K562 (cell line): Measurements from ENCODE around the gene ACLY. TPM values are rescaled to one million over a fixed set of nuclear protein-coding genes. Genes with fewer than 3 reads are reported as not detected.

Experiments used
- ATAC-seq: fragments of 200-7000 bp; cut with Tn5 transposase; 3 replicates; pipeline ENCODE4 v1.9.1; 2020; ENCODE audit warnings: moderate library complexity
- BruUV-seq: library from RNA; stranded (reverse); fragments of 400-500 nt; replicated peaks from 2 replicates; lab custom pipeline; 2021; lab: Mats Ljungman, UMichigan
- CTCF ChIA-PET: fragments of 300-600 bp; formaldehyde crosslinking; extraction: SDS; loops from one replicate; lab custom pipeline; 2021; ENCODE audit warnings: low intra/inter-chr PET ratio; lab: Yijun Ruan, JAX
- POLR2A ChIA-PET: fragments of 300-600, 350-650 bp; sonication (Branson Sonifier 250); formaldehyde crosslinking; extraction: SDS; loops from one replicate; lab custom pipeline; 2021; ENCODE audit warnings: antibody characterized with exemption, inconsistent platforms; lab: Yijun Ruan, JAX
- DNase-seq, 4 experiments: peaks; one replicate each; pipeline versions ENCODE4 v3.0.0 to v3.0.0-alpha.2; 2011 to 2018; ENCODE audit warnings: low spot score in 3 of 4, mixed read lengths in 3 of 4; ENCODE audit errors: extremely low read depth in 1 of 4
- FAIRE-seq: peaks from 2 replicates; lab custom pipeline; 2011; peaks lifted over from hg19 to GRCh38; lab: Jason Lieb, UNC
- H2AFZ ChIP-seq: 2 replicates; pipeline ENCODE4 v1.6.0; 2011; ENCODE audit warnings: low read depth, low read length, control low read depth, inconsistent platforms
- H3K27ac ChIP-seq: fragments of 200-600 bp; 3 replicates; pipeline ENCODE4 v1.8.0; 2011; ENCODE audit warnings: low read depth, mild to moderate bottlenecking, control low read depth, inconsistent platforms, low read length, moderate library complexity, mixed read lengths; ENCODE audit errors: extremely low read depth
- H3K27me3 ChIP-seq, 2 experiments: fragments of 300-600 bp in 1 of 2; 2 replicates in 1 of 2; 3 replicates in 1 of 2; pipeline versions ENCODE4 v1.6.0 to v1.8.0; 2011; ENCODE audit warnings: inconsistent platforms in 2 of 2, low read length in 2 of 2, mild to moderate bottlenecking in 1 of 2, mixed read lengths in 1 of 2, moderate library complexity in 1 of 2; ENCODE audit not compliant: control insufficient read depth in 2 of 2, insufficient read depth in 2 of 2
- H3K36me3 ChIP-seq: fragments of 300-600 bp; 3 replicates; pipeline ENCODE4 v1.8.0; 2011; ENCODE audit warnings: mild to moderate bottlenecking, low read length, inconsistent platforms; ENCODE audit not compliant: control insufficient read depth, insufficient read depth
- H3K4me1 ChIP-seq, 2 experiments: fragments of 200-600 bp in 1 of 2; replicated peaks in 1 of 2; 2 replicates in 1 of 2; 3 replicates in 1 of 2; pipeline versions ENCODE4 v1.5.1 to v1.8.0; 2011; ENCODE audit warnings: inconsistent platforms in 2 of 2, low read length in 2 of 2, mild to moderate bottlenecking in 1 of 2, mixed read lengths in 1 of 2, moderate library complexity in 1 of 2; ENCODE audit not compliant: control insufficient read depth in 2 of 2, insufficient read depth in 2 of 2
- H3K4me2 ChIP-seq: 2 replicates; pipeline ENCODE4 v1.6.1; 2011; ENCODE audit warnings: low read length, control low read depth, inconsistent platforms, mixed read lengths; ENCODE audit not compliant: insufficient read depth
- H3K4me3 ChIP-seq: fragments of 200-600 bp; sonication (generic), shearing (Covaris generic); 2 replicates; pipeline ENCODE4 v1.5.1; 2016; ENCODE audit warnings: control low read depth, inconsistent platforms
- H3K79me2 ChIP-seq: fragments of 200-600 bp; 3 replicates; pipeline ENCODE4 v1.8.0; 2011; ENCODE audit warnings: low read length, inconsistent platforms; ENCODE audit not compliant: control insufficient read depth, insufficient read depth
- H3K9ac ChIP-seq, 2 experiments: 2 replicates each; pipeline versions ENCODE4 v1.6.0 to v1.6.1; 2011; ENCODE audit warnings: low read depth in 2 of 2, low read length in 2 of 2, control low read depth in 1 of 2, inconsistent platforms in 1 of 2, mild to moderate bottlenecking in 1 of 2, mixed read lengths in 1 of 2; ENCODE audit not compliant: insufficient read depth in 1 of 2
- H3K9me1 ChIP-seq: one replicate; pipeline ENCODE4 v1.6.0; 2011; ENCODE audit warnings: inconsistent platforms, mild to moderate bottlenecking, low read length, moderate library complexity; ENCODE audit not compliant: control insufficient read depth, insufficient read depth
- H3K9me3 ChIP-seq: replicated peaks from 2 replicates; pipeline ENCODE4 v1.5.1; 2011; ENCODE audit warnings: low read depth, low read length, inconsistent platforms; ENCODE audit not compliant: control insufficient read depth, insufficient read depth
- H4K20me1 ChIP-seq: replicated peaks from 2 replicates; pipeline ENCODE4 v1.6.1; 2011; ENCODE audit warnings: low read length, inconsistent platforms, mixed read lengths; ENCODE audit not compliant: control insufficient read depth, insufficient read depth
- ATF3 ChIP-seq, 2 experiments: fragments of 450-650 bp in 1 of 2; sonication (generic) in 1 of 2; formaldehyde crosslinking in 1 of 2; IDR thresholded peaks in 1 of 2; conservative IDR thresholded peaks in 1 of 2; 2 replicates each; pipeline versions ENCODE4 v1.6.1 to v1.8.1; 2016 to 2023; ENCODE audit warnings: mild to moderate bottlenecking in 2 of 2, moderate library complexity in 2 of 2, inconsistent platforms in 1 of 2, missing genetic modification reagents in 1 of 2
- CTCFL ChIP-seq: IDR thresholded peaks from 2 replicates; pipeline ENCODE4 v1.6.1; 2011; ENCODE audit warnings: borderline replicate concordance, low read depth, mild to moderate bottlenecking, moderate library complexity, low read length; ENCODE audit not compliant: insufficient read depth, poor library complexity, severe bottlenecking
- EWSR1 ChIP-seq: fragments of 450-650 bp; IDR thresholded peaks from 2 replicates; pipeline ENCODE4 v1.6.1; 2018; ENCODE audit warnings: borderline replicate concordance, mild to moderate bottlenecking, low read depth, moderate library complexity; ENCODE audit not compliant: partially characterized antibody
- HDGF ChIP-seq: fragments of 450-650 bp; IDR thresholded peaks from 2 replicates; pipeline ENCODE4 v1.6.1; 2016
- HEY1 ChIP-seq: fragments of 250-450 bp; sonication (Bioruptor Pico); IDR thresholded peaks from 2 replicates; pipeline ENCODE4 v1.5.0; 2020; ENCODE audit warnings: mild to moderate bottlenecking, moderate library complexity, borderline replicate concordance
- NUFIP1 ChIP-seq: fragments of 450-650 bp; IDR thresholded peaks from 2 replicates; pipeline ENCODE4 v1.6.1; 2018; ENCODE audit not compliant: partially characterized antibody
- TAF1 ChIP-seq: IDR thresholded peaks from 2 replicates; pipeline ENCODE4 v1.6.1; 2011; ENCODE audit warnings: mild to moderate bottlenecking, low read length, moderate library complexity; ENCODE audit not compliant: insufficient read depth, control insufficient read depth, severe bottlenecking; ENCODE audit errors: extremely low read depth
- ZNF75A ChIP-seq: fragments of 450-650 bp; formaldehyde crosslinking; IDR thresholded peaks from 2 replicates; pipeline ENCODE4 v1.4.0; 2020; ENCODE audit warnings: mild to moderate bottlenecking
- WGBS: fragments of 100-300 bp; shearing (Covaris generic); methylation state at CpG from one replicate; pipeline ENCODE4 v1.1.6; 2016; ENCODE audit warnings: low coverage, mixed read lengths; ENCODE audit not compliant: insufficient coverage; ENCODE audit errors: missing lambda C conversion rate; 5-methylcytosine and 5-hydroxymethylcytosine counted together
- in situ Hi-C: fragments of 300-500 bp; cut with MboI; formaldehyde crosslinking; loops from 4 replicates; pipeline ENCODE4 v1.15.0; 2018; ENCODE audit warnings: inconsistent platforms, mixed read lengths
- intact Hi-C: fragments of 100-400 bp; cut with micrococcal nuclease; formaldehyde crosslinking; loops from 2 replicates; pipeline ENCODE4 v1.14.2; 2022
- polyA plus RNA-seq, 8 experiments: library from polyadenylated mRNA; depleted of rRNA in 4 of 8; stranded (reverse) in 5 of 8; unstranded in 3 of 8; fragments of >200 nt; fragmentation: Nextera tagmentation in 2 of 8; fragmentation: Illumina TruSeq in 1 of 8; extraction: Ambion mirVana in 2 of 8; extraction: Trizol in 1 of 8; gene quantifications; 2 replicates each; pipeline versions ENCODE4 v1.2.1 to v1.2.3, GENCODE V29; 2011 to 2014; ENCODE audit warnings: inconsistent platforms in 1 of 8, missing spikeins in 1 of 8
- total RNA-seq, 7 experiments: library from RNA; depleted of rRNA in 6 of 7; stranded (reverse); fragments of >200 nt in 6 of 7; fragmentation: Illumina TruSeq in 2 of 7; extraction: Trizol in 2 of 7; gene quantifications; 2 replicates each; pipeline versions ENCODE4 v1.2.1 to v1.2.3, GENCODE V29; 2011 to 2021; ENCODE audit warnings: low replicate concordance in 1 of 7

Gene ACLY
- total and polyA plus RNA-seq, 9 of the 15 experiments (the other 6 are each of a cell fraction or from before 2014, with no cell fraction given): 42.9 to 280 (median 125) TPM

- TF ChIP-seq ATF3 (IDR thresholded peaks at IDR 0.05) (peak; percentile 88), ATF3 (CRISPR knock-in tag; conservative IDR thresholded peaks at IDR 0.05) (no peak), HDGF (no peak), EWSR1 (no peak), HEY1 (CRISPR knock-in tag) (no peak)
- TF ChIP-seq, all 486 proteins: peak for 8
These were observed 37.8 kb upstream of the ACLY start (continued) for GRCh38 chr17:41956522-41956921.

- DNase-seq (no peak), ATAC-seq (no peak), FAIRE-seq (no peak)
- BruUV-seq: no TSS peak
- intact Hi-C loops: no loop called here
- H4K20me1 ChIP-seq: no peaks in the 10 kb centered on the region
- H3K9ac ChIP-seq: peak overlapping the region in 1 of 2 experiments; percentile 65; a peak in 1 of 4 replicates
- WGBS: 60% methylated on average over 11 of the region's 11 CpGs
- no peak overlapping the region for H3K4me3 ChIP-seq
- TF ChIP-seq ZNF75A (CRISPR knock-in tag): no peak
- no peak for TF ChIP-seq NUFIP1
- no peak for TF ChIP-seq TAF1
- no peak for TF ChIP-seq CTCFL
- peak overlapping the region; percentile 68; the same call in 1 of the 2 replicates for H2AFZ ChIP-seq
- ChIA-PET CTCF (no interaction called here), POLR2A (interaction anchor here (0.6 to 2.6 kb wide), 4 partner anchors 9 to 14 kb away, joined by 4 to 13 read pairs (median 4); no protein-coding TSS in a partner anchor)
- no peaks in the 10 kb centered on the region for H3K9me3 ChIP-seq
- H3K27ac ChIP-seq: no peak overlapping the region
- no peaks in the 10 kb centered on the region for H3K9me1 ChIP-seq
- in situ Hi-C loops: no loop called here
- H3K79me2 ChIP-seq: no peaks in the 10 kb centered on the region
- peaks cover 0 to 3% of the 10 kb centered on the region in 2 experiments; a peak in 1 of 5 replicates for H3K4me1 ChIP-seq
- H3K36me3 ChIP-seq: no peaks in the 10 kb centered on the region
- H3K4me2 ChIP-seq: no peak overlapping the region
- H3K27me3 ChIP-seq: no peaks in the 10 kb centered on the region
These were observed 30.2 kb upstream of the ACLY start for GRCh38 chr17:41948762-41949460.
